ENCODE data around the gene GNPDA1. TPM values are rescaled to one million over a fixed set of nuclear protein-coding genes. Genes with fewer than 3 reads are reported as not detected.

The GNPDA1 gene
- polyA plus RNA-seq, 1 donor (not counting 4 experiments of a cell fraction or from before 2014, with no cell fraction given) = 18.0 TPM

DNA sequence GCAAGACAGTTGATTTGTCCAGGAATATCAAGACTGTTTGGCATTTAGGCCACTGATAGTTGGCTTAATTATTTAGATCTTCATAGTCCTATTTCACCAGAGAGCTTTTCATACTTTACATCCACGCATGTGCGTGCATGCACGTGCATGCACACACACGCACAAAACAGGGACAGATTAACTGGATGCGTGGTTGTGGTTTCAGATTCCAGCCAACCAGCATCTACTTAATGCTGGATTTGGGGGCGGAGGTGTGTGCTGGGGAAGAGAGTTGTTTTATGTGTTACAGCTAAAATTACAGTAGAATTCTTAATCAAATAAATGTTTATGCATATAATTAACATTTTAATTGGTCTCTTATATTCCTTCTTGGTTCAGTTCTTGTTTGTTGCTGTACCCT lies 36.7 kb downstream of the GNPDA1 start:
- peaks cover 2% of the 10 kb centered on the region for H3K9me1 ChIP-seq (ENCODE audit: control insufficient read depth, extremely low read depth, insufficient read depth, low read length)
- H2AFZ ChIP-seq (ENCODE audit: control insufficient read depth, low read length) = no peak overlapping the region
- H3K9ac ChIP-seq (ENCODE audit: control insufficient read depth, extremely low read depth, insufficient read depth, low read length) = no peak overlapping the region
- dilution Hi-C loops (cut with MboI; ENCODE audit: extremely low pct_ligation_motif_present, low sequenced_read_pairs) = no loop called here
- peak overlapping the region; percentile 12 for H3K4me2 ChIP-seq (ENCODE audit: control insufficient read depth, extremely low read depth, insufficient read depth, low read depth, low read length)
- peaks cover 35 to 42% of the 10 kb centered on the region in 2 experiments for H3K36me3 ChIP-seq (ENCODE audit: control insufficient read depth in 2 of 2, extremely low read depth in 1 of 2, insufficient read depth in 2 of 2, low read length in 2 of 2)
- FAIRE-seq = no peak
- H3K27me3 ChIP-seq (ENCODE audit: control insufficient read depth, extremely low read depth, insufficient read depth, low read length) = no peaks in the 10 kb centered on the region
- peaks cover 16% of the 10 kb centered on the region for H3K79me2 ChIP-seq (ENCODE audit: control insufficient read depth, insufficient read depth, low read length)
- no peak overlapping the region for H3K27ac ChIP-seq (ENCODE audit: control insufficient read depth, insufficient read depth, low read length)
- no peak overlapping the region for H3K4me3 ChIP-seq (ENCODE audit: control insufficient read depth in 2 of 3, extremely low read depth in 1 of 3, insufficient read depth in 2 of 3, low read depth in 1 of 3, low read length in 3 of 3)
- no peaks in the 10 kb centered on the region for H3K9me3 ChIP-seq (ENCODE audit: control insufficient read depth, low read depth, low read length)
- H3K4me1 ChIP-seq (ENCODE audit: control insufficient read depth, extremely low read depth, insufficient read depth, low read length) = peaks cover 13% of the 10 kb centered on the region
- H4K20me1 ChIP-seq (ENCODE audit: control insufficient read depth, extremely low read depth, insufficient read depth, low read length) = no peaks in the 10 kb centered on the region
- TF ChIP-seq, protein P1, sequence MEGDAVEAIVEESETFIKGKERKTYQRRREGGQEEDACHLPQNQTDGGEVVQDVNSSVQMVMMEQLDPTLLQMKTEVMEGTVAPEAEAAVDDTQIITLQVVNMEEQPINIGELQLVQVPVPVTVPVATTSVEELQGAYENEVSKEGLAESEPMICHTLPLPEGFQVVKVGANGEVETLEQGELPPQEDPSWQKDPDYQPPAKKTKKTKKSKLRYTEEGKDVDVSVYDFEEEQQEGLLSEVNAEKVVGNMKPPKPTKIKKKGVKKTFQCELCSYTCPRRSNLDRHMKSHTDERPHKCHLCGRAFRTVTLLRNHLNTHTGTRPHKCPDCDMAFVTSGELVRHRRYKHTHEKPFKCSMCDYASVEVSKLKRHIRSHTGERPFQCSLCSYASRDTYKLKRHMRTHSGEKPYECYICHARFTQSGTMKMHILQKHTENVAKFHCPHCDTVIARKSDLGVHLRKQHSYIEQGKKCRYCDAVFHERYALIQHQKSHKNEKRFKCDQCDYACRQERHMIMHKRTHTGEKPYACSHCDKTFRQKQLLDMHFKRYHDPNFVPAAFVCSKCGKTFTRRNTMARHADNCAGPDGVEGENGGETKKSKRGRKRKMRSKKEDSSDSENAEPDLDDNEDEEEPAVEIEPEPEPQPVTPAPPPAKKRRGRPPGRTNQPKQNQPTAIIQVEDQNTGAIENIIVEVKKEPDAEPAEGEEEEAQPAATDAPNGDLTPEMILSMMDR (optimal IDR thresholded peaks at IDR 0.05 in 1 of 3, IDR thresholded peaks at IDR 0.05 in 1 of 3, conservative IDR thresholded peaks at IDR 0.05 in 1 of 3; ENCODE audit: extremely low read depth in 1 of 3, insufficient read depth in 2 of 3, low read length in 3 of 3) = no peak
- no peak for TF ChIP-seq EZH2 (IDR thresholded peaks at IDR 0.05; ENCODE audit: low read length)
- no peak for DNase-seq (ENCODE audit: low read depth, low spot score)

DNA sequence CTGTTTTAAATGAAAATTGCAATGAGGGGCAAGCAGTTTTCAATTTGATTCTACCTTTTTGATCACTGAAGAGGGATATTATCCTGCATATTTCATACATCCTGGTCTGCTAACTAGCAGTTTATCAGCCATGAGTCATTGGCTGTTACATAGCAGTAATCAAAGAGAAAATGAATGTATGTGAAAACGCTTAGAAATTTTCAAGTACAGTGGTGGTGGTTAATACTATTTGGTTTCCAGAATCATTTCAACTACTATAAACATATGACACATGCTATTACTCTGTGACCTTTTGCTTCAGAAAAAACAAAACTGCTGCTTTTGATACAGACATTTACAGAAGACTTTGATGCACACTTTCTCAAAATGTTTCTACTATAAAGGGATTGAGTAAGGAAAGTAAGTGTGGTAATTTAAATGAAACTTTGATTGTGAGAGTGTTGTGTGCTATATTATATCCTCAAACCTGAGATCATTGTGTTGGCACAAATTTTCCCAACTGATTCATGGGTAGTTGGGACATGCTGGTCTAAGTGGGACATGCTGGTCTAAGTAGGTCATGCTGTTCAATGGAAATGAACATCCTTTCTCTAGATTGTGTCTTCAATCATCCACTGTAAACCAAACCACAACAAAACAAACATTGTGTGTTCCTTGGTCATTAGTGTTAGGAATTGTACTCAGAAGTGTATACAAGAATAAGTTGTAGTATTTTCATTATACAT lies 38.8 kb downstream of the GNPDA1 start:
- Histone ChIP-seq H3K4me2 (ENCODE audit: control insufficient read depth, extremely low read depth, insufficient read depth, low read depth, low read length) (no peak overlapping the region), H3K4me1 (ENCODE audit: control insufficient read depth, extremely low read depth, insufficient read depth, low read length) (peaks cover 24% of the 10 kb centered on the region), H3K4me3 (ENCODE audit: control insufficient read depth in 2 of 3, extremely low read depth in 1 of 3, insufficient read depth in 2 of 3, low read depth in 1 of 3, low read length in 3 of 3) (no peak overlapping the region), H3K9me1 (ENCODE audit: control insufficient read depth, extremely low read depth, insufficient read depth, low read length) (peaks cover 2% of the 10 kb centered on the region), H3K9ac (ENCODE audit: control insufficient read depth, extremely low read depth, insufficient read depth, low read length) (no peak overlapping the region), H3K27ac (ENCODE audit: control insufficient read depth, insufficient read depth, low read length) (no peak overlapping the region), H3K79me2 (ENCODE audit: control insufficient read depth, insufficient read depth, low read length) (peaks cover 34% of the 10 kb centered on the region), H4K20me1 (ENCODE audit: control insufficient read depth, extremely low read depth, insufficient read depth, low read length) (no peaks in the 10 kb centered on the region), H3K9me3 (ENCODE audit: control insufficient read depth, low read depth, low read length) (no peaks in the 10 kb centered on the region), H3K27me3 (ENCODE audit: control insufficient read depth, extremely low read depth, insufficient read depth, low read length) (no peaks in the 10 kb centered on the region), H2AFZ (ENCODE audit: control insufficient read depth, low read length) (no peak overlapping the region), H3K36me3 (ENCODE audit: control insufficient read depth in 2 of 2, extremely low read depth in 1 of 2, insufficient read depth in 2 of 2, low read length in 2 of 2) (peaks cover 25 to 30% of the 10 kb centered on the region in 2 experiments)
- DNase-seq (ENCODE audit: low read depth, low spot score) = no peak
- dilution Hi-C loops (cut with MboI; ENCODE audit: extremely low pct_ligation_motif_present, low sequenced_read_pairs) = no loop called here
- FAIRE-seq = no peak
- TF ChIP-seq, protein P1 (optimal IDR thresholded peaks at IDR 0.05 in 1 of 3, IDR thresholded peaks at IDR 0.05 in 1 of 3, conservative IDR thresholded peaks at IDR 0.05 in 1 of 3; ENCODE audit: extremely low read depth in 1 of 3, insufficient read depth in 2 of 3, low read length in 3 of 3) = no peak
- no peak for TF ChIP-seq EZH2 (IDR thresholded peaks at IDR 0.05; ENCODE audit: low read length)
